K562 (cell line): ENCODE results near the gene APLF. TPM values are rescaled to one million over a fixed set of nuclear protein-coding genes. Genes with fewer than 3 reads are reported as not detected.
A peak's percentile ranks its signal among the peaks of the same experiment; 100 is the strongest.

ENCODE experiments used
- ATAC-seq: fragments of 200-7000 bp; cut with Tn5 transposase; 3 replicates; pipeline ENCODE4 v1.9.1; 2020; ENCODE audit warnings: moderate library complexity
- BruUV-seq: library from RNA; stranded (reverse); fragments of 400-500 nt; replicated peaks from 2 replicates; lab custom pipeline; 2021; lab: Mats Ljungman, UMichigan
- CTCF ChIA-PET: fragments of 300-600 bp; formaldehyde crosslinking; extraction: SDS; loops from one replicate; lab custom pipeline; 2021; ENCODE audit warnings: low intra/inter-chr PET ratio; lab: Yijun Ruan, JAX
- POLR2A ChIA-PET: fragments of 300-600, 350-650 bp; sonication (Branson Sonifier 250); formaldehyde crosslinking; extraction: SDS; loops from one replicate; lab custom pipeline; 2021; ENCODE audit warnings: antibody characterized with exemption, inconsistent platforms; lab: Yijun Ruan, JAX
- DNase-seq, 4 experiments: peaks; one replicate each; pipeline versions ENCODE4 v3.0.0 to v3.0.0-alpha.2; 2011 to 2018; ENCODE audit warnings: low spot score in 3 of 4, mixed read lengths in 3 of 4; ENCODE audit errors: extremely low read depth in 1 of 4
- FAIRE-seq: peaks from 2 replicates; lab custom pipeline; 2011; peaks lifted over from hg19 to GRCh38; lab: Jason Lieb, UNC
- H2AFZ ChIP-seq: 2 replicates; pipeline ENCODE4 v1.6.0; 2011; ENCODE audit warnings: low read depth, low read length, control low read depth, inconsistent platforms
- H3K27ac ChIP-seq: fragments of 200-600 bp; 3 replicates; pipeline ENCODE4 v1.8.0; 2011; ENCODE audit warnings: low read depth, mild to moderate bottlenecking, control low read depth, inconsistent platforms, low read length, moderate library complexity, mixed read lengths; ENCODE audit errors: extremely low read depth
- H3K27me3 ChIP-seq, 2 experiments: fragments of 300-600 bp in 1 of 2; 2 replicates in 1 of 2; 3 replicates in 1 of 2; pipeline versions ENCODE4 v1.6.0 to v1.8.0; 2011; ENCODE audit warnings: inconsistent platforms in 2 of 2, low read length in 2 of 2, mild to moderate bottlenecking in 1 of 2, mixed read lengths in 1 of 2, moderate library complexity in 1 of 2; ENCODE audit not compliant: control insufficient read depth in 2 of 2, insufficient read depth in 2 of 2
- H3K36me3 ChIP-seq: fragments of 300-600 bp; 3 replicates; pipeline ENCODE4 v1.8.0; 2011; ENCODE audit warnings: mild to moderate bottlenecking, low read length, inconsistent platforms; ENCODE audit not compliant: control insufficient read depth, insufficient read depth
- H3K4me1 ChIP-seq, 2 experiments: fragments of 200-600 bp in 1 of 2; replicated peaks in 1 of 2; 2 replicates in 1 of 2; 3 replicates in 1 of 2; pipeline versions ENCODE4 v1.5.1 to v1.8.0; 2011; ENCODE audit warnings: inconsistent platforms in 2 of 2, low read length in 2 of 2, mild to moderate bottlenecking in 1 of 2, mixed read lengths in 1 of 2, moderate library complexity in 1 of 2; ENCODE audit not compliant: control insufficient read depth in 2 of 2, insufficient read depth in 2 of 2
- H3K4me2 ChIP-seq: 2 replicates; pipeline ENCODE4 v1.6.1; 2011; ENCODE audit warnings: low read length, control low read depth, inconsistent platforms, mixed read lengths; ENCODE audit not compliant: insufficient read depth
- H3K4me3 ChIP-seq: fragments of 200-600 bp; sonication (generic), shearing (Covaris generic); 2 replicates; pipeline ENCODE4 v1.5.1; 2016; ENCODE audit warnings: control low read depth, inconsistent platforms
- H3K79me2 ChIP-seq: fragments of 200-600 bp; 3 replicates; pipeline ENCODE4 v1.8.0; 2011; ENCODE audit warnings: low read length, inconsistent platforms; ENCODE audit not compliant: control insufficient read depth, insufficient read depth
- H3K9ac ChIP-seq, 2 experiments: 2 replicates each; pipeline versions ENCODE4 v1.6.0 to v1.6.1; 2011; ENCODE audit warnings: low read depth in 2 of 2, low read length in 2 of 2, control low read depth in 1 of 2, inconsistent platforms in 1 of 2, mild to moderate bottlenecking in 1 of 2, mixed read lengths in 1 of 2; ENCODE audit not compliant: insufficient read depth in 1 of 2
- H3K9me1 ChIP-seq: one replicate; pipeline ENCODE4 v1.6.0; 2011; ENCODE audit warnings: inconsistent platforms, mild to moderate bottlenecking, low read length, moderate library complexity; ENCODE audit not compliant: control insufficient read depth, insufficient read depth
- H3K9me3 ChIP-seq: replicated peaks from 2 replicates; pipeline ENCODE4 v1.5.1; 2011; ENCODE audit warnings: low read depth, low read length, inconsistent platforms; ENCODE audit not compliant: control insufficient read depth, insufficient read depth
- H4K20me1 ChIP-seq: replicated peaks from 2 replicates; pipeline ENCODE4 v1.6.1; 2011; ENCODE audit warnings: low read length, inconsistent platforms, mixed read lengths; ENCODE audit not compliant: control insufficient read depth, insufficient read depth
- FOXJ3 ChIP-seq: sonication (generic); formaldehyde crosslinking; IDR thresholded peaks from 2 replicates; pipeline ENCODE4 v1.4.0; 2020; ENCODE audit warnings: mild to moderate bottlenecking, missing genetic modification reagents
- KLF1 ChIP-seq: fragments of 450-650 bp; IDR thresholded peaks from 2 replicates; pipeline ENCODE4 v1.6.1; 2016; ENCODE audit warnings: missing genetic modification characterization, missing compliant biosample characterization
- KLF6 ChIP-seq: fragments of 250-450 bp; sonication (Bioruptor Pico); IDR thresholded peaks from 2 replicates; pipeline ENCODE4 v1.4.0; 2020; ENCODE audit warnings: mild to moderate bottlenecking, moderate library complexity, borderline replicate concordance
- NCOA2 ChIP-seq, 2 experiments: fragments of 450-650 bp; IDR thresholded peaks; 2 replicates each; pipeline ENCODE4 v1.6.1; 2018; ENCODE audit warnings: mild to moderate bottlenecking in 2 of 2, moderate library complexity in 1 of 2; ENCODE audit not compliant: partially characterized antibody in 2 of 2
- SMARCE1 ChIP-seq: fragments of 450-650 bp; IDR thresholded peaks from 2 replicates; pipeline ENCODE4 v1.7.1; 2016; ENCODE audit warnings: mild to moderate bottlenecking
- SPI1 ChIP-seq: IDR thresholded peaks from 2 replicates; pipeline ENCODE4 v1.6.1; 2011; ENCODE audit warnings: low read depth, low read length, control low read depth, borderline replicate concordance
- XRCC4 ChIP-seq: IDR thresholded peaks from one replicate; pipeline ENCODE4 v1.6.1; 2011; ENCODE audit not compliant: insufficient read depth, insufficient read length; ENCODE audit errors: extremely low read depth
- WGBS: fragments of 100-300 bp; shearing (Covaris generic); methylation state at CpG from one replicate; pipeline ENCODE4 v1.1.6; 2016; ENCODE audit warnings: low coverage, mixed read lengths; ENCODE audit not compliant: insufficient coverage; ENCODE audit errors: missing lambda C conversion rate; 5-methylcytosine and 5-hydroxymethylcytosine counted together
- in situ Hi-C: fragments of 300-500 bp; cut with MboI; formaldehyde crosslinking; loops from 4 replicates; pipeline ENCODE4 v1.15.0; 2018; ENCODE audit warnings: inconsistent platforms, mixed read lengths
- intact Hi-C: fragments of 100-400 bp; cut with micrococcal nuclease; formaldehyde crosslinking; loops from 2 replicates; pipeline ENCODE4 v1.14.2; 2022
- polyA plus RNA-seq, 8 experiments: library from polyadenylated mRNA; depleted of rRNA in 4 of 8; stranded (reverse) in 5 of 8; unstranded in 3 of 8; fragments of >200 nt; fragmentation: Nextera tagmentation in 2 of 8; fragmentation: Illumina TruSeq in 1 of 8; extraction: Ambion mirVana in 2 of 8; extraction: Trizol in 1 of 8; gene quantifications; 2 replicates each; pipeline versions ENCODE4 v1.2.1 to v1.2.3, GENCODE V29; 2011 to 2014; ENCODE audit warnings: inconsistent platforms in 1 of 8, missing spikeins in 1 of 8
- total RNA-seq, 7 experiments: library from RNA; depleted of rRNA in 6 of 7; stranded (reverse); fragments of >200 nt in 6 of 7; fragmentation: Illumina TruSeq in 2 of 7; extraction: Trizol in 2 of 7; gene quantifications; 2 replicates each; pipeline versions ENCODE4 v1.2.1 to v1.2.3, GENCODE V29; 2011 to 2021; ENCODE audit warnings: low replicate concordance in 1 of 7
- TF ChIP-seq, protein P1 (sequence below): sonication (generic); formaldehyde crosslinking; IDR thresholded peaks from 2 replicates; pipeline ENCODE4 v1.8.1; 2022; ENCODE audit warnings: missing genetic modification reagents
- TF ChIP-seq, protein P2 (sequence below): sonication (generic); formaldehyde crosslinking; IDR thresholded peaks from 2 replicates; pipeline ENCODE4 v1.8.0; 2022; ENCODE audit warnings: mild to moderate bottlenecking, missing genetic modification reagents

APLF gene
- total and polyA plus RNA-seq, 9 of the 15 experiments (the other 6 are each of a cell fraction or from before 2014, with no cell fraction given) = 0.07 to 1.1 (median 0.71) TPM

DNA sequence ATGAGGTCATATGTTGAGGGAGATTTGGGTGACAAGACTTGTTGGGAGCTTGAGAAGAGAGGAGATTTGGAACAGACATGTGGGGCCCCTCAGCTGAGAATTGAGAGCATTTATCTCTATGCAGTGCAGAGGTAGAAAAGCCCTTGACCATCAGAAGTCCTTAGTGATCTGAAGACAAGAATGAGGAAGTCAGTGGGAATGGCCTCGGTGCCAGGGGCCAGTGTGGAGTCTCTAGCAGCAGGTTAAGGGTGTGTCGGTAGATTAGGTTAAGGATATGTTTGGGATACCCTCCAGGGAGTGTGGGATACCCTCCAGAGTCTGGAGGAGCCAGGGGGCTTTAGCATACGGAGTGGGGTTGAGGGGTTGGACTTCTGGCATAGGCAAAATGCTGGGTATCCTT is 41.9 kb upstream of the APLF start:
- ChIA-PET POLR2A (interaction anchor here (0.6 to 1.5 kb wide), 3 partner anchors 11 to 141 kb away, joined by 3 read pairs; no protein-coding TSS in a partner anchor), CTCF (no interaction called here)
- Histone ChIP-seq H3K4me2 (no peak overlapping the region), H3K9me1 (no peaks in the 10 kb centered on the region), H3K9me3 (no peaks in the 10 kb centered on the region), H3K4me3 (no peak overlapping the region), H4K20me1 (no peaks in the 10 kb centered on the region), H3K4me1 (peaks cover 5 to 47% of the 10 kb centered on the region in 2 experiments), H3K9ac (no peak overlapping the region), H3K27me3 (no peaks in the 10 kb centered on the region), H3K36me3 (no peaks in the 10 kb centered on the region), H3K27ac (no peak overlapping the region), H3K79me2 (no peaks in the 10 kb centered on the region), H2AFZ (peak overlapping the region; percentile 15; the same call in 1 of the 2 replicates)
- intact Hi-C loops = no loop called here
- ATAC-seq (no peak), FAIRE-seq (no peak), DNase-seq (no peak)
- TF ChIP-seq KLF1 (tag) (no peak), FOXJ3 (no peak), SMARCE1 (no peak), XRCC4 (no peak), SPI1 (peak; percentile 90), NCOA2 (IDR thresholded peaks at IDR 0.05; ENCODE audit: partially characterized antibody in 2 of 2) (no peak), KLF6 (CRISPR knock-in tag) (no peak)
- TF ChIP-seq, protein P1, sequence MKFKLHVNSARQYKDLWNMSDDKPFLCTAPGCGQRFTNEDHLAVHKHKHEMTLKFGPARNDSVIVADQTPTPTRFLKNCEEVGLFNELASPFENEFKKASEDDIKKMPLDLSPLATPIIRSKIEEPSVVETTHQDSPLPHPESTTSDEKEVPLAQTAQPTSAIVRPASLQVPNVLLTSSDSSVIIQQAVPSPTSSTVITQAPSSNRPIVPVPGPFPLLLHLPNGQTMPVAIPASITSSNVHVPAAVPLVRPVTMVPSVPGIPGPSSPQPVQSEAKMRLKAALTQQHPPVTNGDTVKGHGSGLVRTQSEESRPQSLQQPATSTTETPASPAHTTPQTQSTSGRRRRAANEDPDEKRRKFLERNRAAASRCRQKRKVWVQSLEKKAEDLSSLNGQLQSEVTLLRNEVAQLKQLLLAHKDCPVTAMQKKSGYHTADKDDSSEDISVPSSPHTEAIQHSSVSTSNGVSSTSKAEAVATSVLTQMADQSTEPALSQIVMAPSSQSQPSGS (CRISPR knock-in tag) = no peak
- TF ChIP-seq, protein P2, sequence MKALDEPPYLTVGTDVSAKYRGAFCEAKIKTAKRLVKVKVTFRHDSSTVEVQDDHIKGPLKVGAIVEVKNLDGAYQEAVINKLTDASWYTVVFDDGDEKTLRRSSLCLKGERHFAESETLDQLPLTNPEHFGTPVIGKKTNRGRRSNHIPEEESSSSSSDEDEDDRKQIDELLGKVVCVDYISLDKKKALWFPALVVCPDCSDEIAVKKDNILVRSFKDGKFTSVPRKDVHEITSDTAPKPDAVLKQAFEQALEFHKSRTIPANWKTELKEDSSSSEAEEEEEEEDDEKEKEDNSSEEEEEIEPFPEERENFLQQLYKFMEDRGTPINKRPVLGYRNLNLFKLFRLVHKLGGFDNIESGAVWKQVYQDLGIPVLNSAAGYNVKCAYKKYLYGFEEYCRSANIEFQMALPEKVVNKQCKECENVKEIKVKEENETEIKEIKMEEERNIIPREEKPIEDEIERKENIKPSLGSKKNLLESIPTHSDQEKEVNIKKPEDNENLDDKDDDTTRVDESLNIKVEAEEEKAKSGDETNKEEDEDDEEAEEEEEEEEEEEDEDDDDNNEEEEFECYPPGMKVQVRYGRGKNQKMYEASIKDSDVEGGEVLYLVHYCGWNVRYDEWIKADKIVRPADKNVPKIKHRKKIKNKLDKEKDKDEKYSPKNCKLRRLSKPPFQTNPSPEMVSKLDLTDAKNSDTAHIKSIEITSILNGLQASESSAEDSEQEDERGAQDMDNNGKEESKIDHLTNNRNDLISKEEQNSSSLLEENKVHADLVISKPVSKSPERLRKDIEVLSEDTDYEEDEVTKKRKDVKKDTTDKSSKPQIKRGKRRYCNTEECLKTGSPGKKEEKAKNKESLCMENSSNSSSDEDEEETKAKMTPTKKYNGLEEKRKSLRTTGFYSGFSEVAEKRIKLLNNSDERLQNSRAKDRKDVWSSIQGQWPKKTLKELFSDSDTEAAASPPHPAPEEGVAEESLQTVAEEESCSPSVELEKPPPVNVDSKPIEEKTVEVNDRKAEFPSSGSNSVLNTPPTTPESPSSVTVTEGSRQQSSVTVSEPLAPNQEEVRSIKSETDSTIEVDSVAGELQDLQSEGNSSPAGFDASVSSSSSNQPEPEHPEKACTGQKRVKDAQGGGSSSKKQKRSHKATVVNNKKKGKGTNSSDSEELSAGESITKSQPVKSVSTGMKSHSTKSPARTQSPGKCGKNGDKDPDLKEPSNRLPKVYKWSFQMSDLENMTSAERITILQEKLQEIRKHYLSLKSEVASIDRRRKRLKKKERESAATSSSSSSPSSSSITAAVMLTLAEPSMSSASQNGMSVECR (CRISPR knock-in tag) = no peak
- in situ Hi-C loops = no loop called here
- 23% methylated on average over 3 of the region's 3 CpGs for WGBS
- no TSS peak for BruUV-seq
